Activated naive CD4-positive, alpha-beta T cell treated with anti-CD3 and anti-CD28 coated beads, Interleukin-2, amount 50 U/mL, for 16 hours (primary cell): ENCODE measurements around the gene SDK1.

Experiments
- DNase-seq: peaks from one replicate; pipeline ENCODE4 v3.0.0-alpha.2; 2020

Gene SDK1

GRCh38 chr7:3345699-3346481 is 44.8 kb downstream of the SDK1 start:
- no peak for DNase-seq

- DNase-seq = no peak
These were observed 48.1 kb downstream of the SDK1 start for GRCh38 chr7:3349126-3349525.

- no peak for DNase-seq
These were observed 55.1 kb downstream of the SDK1 start for GRCh38 chr7:3356173-3356572.

GRCh38 chr7:3358991-3359390 is 57.9 kb downstream of the SDK1 start:
- no peak for DNase-seq

- no peak for DNase-seq
These were observed 66.2 kb downstream of the SDK1 start for GRCh38 chr7:3367261-3367660.

GRCh38 chr7:3370068-3370830 is 69.2 kb downstream of the SDK1 start:
- DNase-seq = no peak

- no peak for DNase-seq
These were observed 69.9 kb downstream of the SDK1 start for GRCh38 chr7:3370921-3371320.

GRCh38 chr7:3371601-3372000 is 70.5 kb downstream of the SDK1 start:
- no peak for DNase-seq

- no peak for DNase-seq
These were observed 73.2 kb downstream of the SDK1 start for GRCh38 chr7:3374239-3374638.

- no peak for DNase-seq
These were observed 77.5 kb downstream of the SDK1 start for GRCh38 chr7:3378390-3379150.

GRCh38 chr7:3380034-3380433 is 79.0 kb downstream of the SDK1 start:
- no peak for DNase-seq

- no peak for DNase-seq
These were observed 80.0 kb downstream of the SDK1 start for GRCh38 chr7:3380886-3381685.

GRCh38 chr7:3386423-3387190 is 85.6 kb downstream of the SDK1 start:
- DNase-seq = no peak

GRCh38 chr7:3393862-3394261 is 92.8 kb downstream of the SDK1 start:
- DNase-seq = no peak

- no peak for DNase-seq
These were observed 96.3 kb downstream of the SDK1 start for GRCh38 chr7:3397324-3397723.

- DNase-seq = no peak
These were observed 98.8 kb downstream of the SDK1 start for GRCh38 chr7:3399858-3400257.

GRCh38 chr7:3404501-3404900 is 103.4 kb downstream of the SDK1 start:
- DNase-seq = no peak

- no peak for DNase-seq
These were observed 108.0 kb downstream of the SDK1 start for GRCh38 chr7:3408814-3409595.

GRCh38 chr7:3412871-3413270 is 111.8 kb downstream of the SDK1 start:
- DNase-seq = no peak

- no peak for DNase-seq
These were observed 114.8 kb downstream of the SDK1 start for GRCh38 chr7:3415861-3416312.

GRCh38 chr7:3416453-3416852 is 115.4 kb downstream of the SDK1 start:
- no peak for DNase-seq
